ENCODE measurements around the gene OR4D1. TPM values are rescaled to one million over a fixed set of nuclear protein-coding genes. Genes with fewer than 3 reads are reported as not detected.

Gene OR4D1
- total and polyA plus RNA-seq, 9 of the 15 experiments (the other 6 are each of a cell fraction or from before 2014, with no cell fraction given) = not detected

GRCh38 chr17:58184986-58185761 lies 37.0 kb downstream of the OR4D1 start (continued):
- no peak for TF ChIP-seq HCFC1 (IDR thresholded peaks at IDR 0.05; ENCODE audit: low read depth, low read length)
- no peak for TF ChIP-seq FOXA1 (IDR thresholded peaks at IDR 0.05; ENCODE audit: borderline replicate concordance)
- TF ChIP-seq KDM1A (IDR thresholded peaks at IDR 0.05) = 0 out of 4 replicates have a peak, but pooled peaks of 1 of the 2 experiments have one; percentile 27
- TF ChIP-seq ZNF398 (CRISPR knock-in tag; IDR thresholded peaks at IDR 0.05) = no peak
- TF ChIP-seq, protein P1, sequence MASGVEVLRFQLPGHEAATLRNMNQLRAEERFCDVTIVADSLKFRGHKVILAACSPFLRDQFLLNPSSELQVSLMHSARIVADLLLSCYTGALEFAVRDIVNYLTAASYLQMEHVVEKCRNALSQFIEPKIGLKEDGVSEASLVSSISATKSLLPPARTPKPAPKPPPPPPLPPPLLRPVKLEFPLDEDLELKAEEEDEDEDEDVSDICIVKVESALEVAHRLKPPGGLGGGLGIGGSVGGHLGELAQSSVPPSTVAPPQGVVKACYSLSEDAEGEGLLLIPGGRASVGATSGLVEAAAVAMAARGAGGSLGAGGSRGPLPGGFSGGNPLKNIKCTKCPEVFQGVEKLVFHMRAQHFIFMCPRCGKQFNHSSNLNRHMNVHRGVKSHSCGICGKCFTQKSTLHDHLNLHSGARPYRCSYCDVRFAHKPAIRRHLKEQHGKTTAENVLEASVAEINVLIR (CRISPR knock-in tag; IDR thresholded peaks at IDR 0.05) = no peak
- TF ChIP-seq SRSF9 (IDR thresholded peaks at IDR 0.05; ENCODE audit: borderline replicate concordance, low read depth, low read length) = no peak
- TF ChIP-seq CTCFL (IDR thresholded peaks at IDR 0.05; ENCODE audit: borderline replicate concordance, insufficient read depth, low read depth, low read length, poor library complexity, severe bottlenecking) = no peak
- TF ChIP-seq, protein P2, sequence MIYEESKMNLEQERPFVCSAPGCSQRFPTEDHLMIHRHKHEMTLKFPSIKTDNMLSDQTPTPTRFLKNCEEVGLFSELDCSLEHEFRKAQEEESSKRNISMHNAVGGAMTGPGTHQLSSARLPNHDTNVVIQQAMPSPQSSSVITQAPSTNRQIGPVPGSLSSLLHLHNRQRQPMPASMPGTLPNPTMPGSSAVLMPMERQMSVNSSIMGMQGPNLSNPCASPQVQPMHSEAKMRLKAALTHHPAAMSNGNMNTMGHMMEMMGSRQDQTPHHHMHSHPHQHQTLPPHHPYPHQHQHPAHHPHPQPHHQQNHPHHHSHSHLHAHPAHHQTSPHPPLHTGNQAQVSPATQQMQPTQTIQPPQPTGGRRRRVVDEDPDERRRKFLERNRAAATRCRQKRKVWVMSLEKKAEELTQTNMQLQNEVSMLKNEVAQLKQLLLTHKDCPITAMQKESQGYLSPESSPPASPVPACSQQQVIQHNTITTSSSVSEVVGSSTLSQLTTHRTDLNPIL (CRISPR knock-in tag; IDR thresholded peaks at IDR 0.05) = no peak
- no peak for TF ChIP-seq ZNF347 (CRISPR knock-in tag; IDR thresholded peaks at IDR 0.05; ENCODE audit: low read depth)
- no peak; the same call in 1 of the 2 replicates for TF ChIP-seq CTBP1 (IDR thresholded peaks at IDR 0.05; ENCODE audit: borderline replicate concordance)
- TF ChIP-seq ZNF707 (CRISPR knock-in tag; conservative IDR thresholded peaks at IDR 0.05) = no peak
- TF ChIP-seq ZNF444 (CRISPR knock-in tag; IDR thresholded peaks at IDR 0.05) = no peak
- no peak for TF ChIP-seq PCBP2 (IDR thresholded peaks at IDR 0.05; ENCODE audit: low read depth, low read length, poor library complexity, severe bottlenecking)
- no peak for TF ChIP-seq RBM15 (IDR thresholded peaks at IDR 0.05; ENCODE audit: insufficient read depth, low read length)
- TF ChIP-seq POLR2A (conservative IDR thresholded peaks at IDR 0.05) = no peak
- TF ChIP-seq, protein P3, sequence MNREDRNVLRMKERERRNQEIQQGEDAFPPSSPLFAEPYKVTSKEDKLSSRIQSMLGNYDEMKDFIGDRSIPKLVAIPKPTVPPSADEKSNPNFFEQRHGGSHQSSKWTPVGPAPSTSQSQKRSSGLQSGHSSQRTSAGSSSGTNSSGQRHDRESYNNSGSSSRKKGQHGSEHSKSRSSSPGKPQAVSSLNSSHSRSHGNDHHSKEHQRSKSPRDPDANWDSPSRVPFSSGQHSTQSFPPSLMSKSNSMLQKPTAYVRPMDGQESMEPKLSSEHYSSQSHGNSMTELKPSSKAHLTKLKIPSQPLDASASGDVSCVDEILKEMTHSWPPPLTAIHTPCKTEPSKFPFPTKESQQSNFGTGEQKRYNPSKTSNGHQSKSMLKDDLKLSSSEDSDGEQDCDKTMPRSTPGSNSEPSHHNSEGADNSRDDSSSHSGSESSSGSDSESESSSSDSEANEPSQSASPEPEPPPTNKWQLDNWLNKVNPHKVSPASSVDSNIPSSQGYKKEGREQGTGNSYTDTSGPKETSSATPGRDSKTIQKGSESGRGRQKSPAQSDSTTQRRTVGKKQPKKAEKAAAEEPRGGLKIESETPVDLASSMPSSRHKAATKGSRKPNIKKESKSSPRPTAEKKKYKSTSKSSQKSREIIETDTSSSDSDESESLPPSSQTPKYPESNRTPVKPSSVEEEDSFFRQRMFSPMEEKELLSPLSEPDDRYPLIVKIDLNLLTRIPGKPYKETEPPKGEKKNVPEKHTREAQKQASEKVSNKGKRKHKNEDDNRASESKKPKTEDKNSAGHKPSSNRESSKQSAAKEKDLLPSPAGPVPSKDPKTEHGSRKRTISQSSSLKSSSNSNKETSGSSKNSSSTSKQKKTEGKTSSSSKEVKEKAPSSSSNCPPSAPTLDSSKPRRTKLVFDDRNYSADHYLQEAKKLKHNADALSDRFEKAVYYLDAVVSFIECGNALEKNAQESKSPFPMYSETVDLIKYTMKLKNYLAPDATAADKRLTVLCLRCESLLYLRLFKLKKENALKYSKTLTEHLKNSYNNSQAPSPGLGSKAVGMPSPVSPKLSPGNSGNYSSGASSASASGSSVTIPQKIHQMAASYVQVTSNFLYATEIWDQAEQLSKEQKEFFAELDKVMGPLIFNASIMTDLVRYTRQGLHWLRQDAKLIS (CRISPR knock-in tag; IDR thresholded peaks at IDR 0.05) = no peak
- no peak for TF ChIP-seq RFX1 (IDR thresholded peaks at IDR 0.05)
